ENCODE results near the gene RPL39L.

The RPL39L gene

GRCh38 chr3:187088701-187089100, 50.6 kb downstream of the RPL39L start:
- FAIRE-seq: no peak

- no peak for FAIRE-seq
These were observed 52.5 kb downstream of the RPL39L start for GRCh38 chr3:187086831-187087230.

GRCh38 chr3:187085933-187086332, 53.4 kb downstream of the RPL39L start:
- no peak for FAIRE-seq

GRCh38 chr3:187085021-187085666, 54.2 kb downstream of the RPL39L start:
- no peak for FAIRE-seq

- FAIRE-seq: no peak
These were observed 54.7 kb downstream of the RPL39L start for GRCh38 chr3:187084580-187084979.

- no peak for FAIRE-seq
These were observed 55.2 kb downstream of the RPL39L start for GRCh38 chr3:187084126-187084525.

GRCh38 chr3:187082758-187083375, 56.4 kb downstream of the RPL39L start:
- FAIRE-seq: no peak

GRCh38 chr3:187080799-187081450, 58.4 kb downstream of the RPL39L start:
- no peak for FAIRE-seq

- FAIRE-seq: no peak
These were observed 59.9 kb downstream of the RPL39L start for GRCh38 chr3:187079090-187080022.

- no peak for FAIRE-seq
These were observed 61.8 kb downstream of the RPL39L start for GRCh38 chr3:187077537-187077936.

- no peak for FAIRE-seq
These were observed 62.2 kb downstream of the RPL39L start for GRCh38 chr3:187077085-187077484.

- no peak for FAIRE-seq
These were observed 63.0 kb downstream of the RPL39L start for GRCh38 chr3:187076297-187076696.

GRCh38 chr3:187074846-187075245, 64.5 kb downstream of the RPL39L start:
- FAIRE-seq: no peak

- no peak for FAIRE-seq
These were observed 65.7 kb downstream of the RPL39L start for GRCh38 chr3:187073581-187074098.

GRCh38 chr3:187072511-187072910, 66.8 kb downstream of the RPL39L start:
- FAIRE-seq: no peak

GRCh38 chr3:187072102-187072501, 67.2 kb downstream of the RPL39L start:
- no peak for FAIRE-seq

All from islet of Langerhans (tissue), 1 donor.